Activated CD8-positive, alpha-beta T cell treated with anti-CD3 and anti-CD28 coated beads for 36 hours (primary cell): Measurements from ENCODE around the gene TM9SF3. TPM values are rescaled to one million over a fixed set of nuclear protein-coding genes. Genes with fewer than 3 reads are reported as not detected.

Experiments used
- ATAC-seq: fragments of 200-7000 bp; cut with Tn5 transposase; one replicate; pipeline ENCODE4 v1.10.0; 2021; ENCODE audit warnings: mild to moderate bottlenecking, moderate library complexity
- CTCF ChIA-PET: fragments of 350-600 bp; sonication (Branson Sonifier 250); formaldehyde crosslinking; loops from one replicate; lab custom pipeline; 2021; ENCODE audit warnings: antibody characterized with exemption; lab: Charles Lee
- POLR2A ChIA-PET: fragments of 350-600 bp; sonication (Branson Sonifier 250); formaldehyde crosslinking; loops from one replicate; lab custom pipeline; 2021; ENCODE audit warnings: antibody characterized with exemption; lab: Charles Lee
- DNase-seq: peaks from one replicate; pipeline ENCODE4 v3.0.0-alpha.2; 2020
- H3K27ac Mint-ChIP-seq: one replicate; pipeline ENCODE4 v1.8.0; 2021; ENCODE audit warnings: mild to moderate bottlenecking, mixed read lengths
- H3K27me3 Mint-ChIP-seq: one replicate; pipeline ENCODE4 v1.8.0; 2021; ENCODE audit warnings: mixed read lengths
- H3K36me3 Mint-ChIP-seq: one replicate; pipeline ENCODE4 v1.8.0; 2021; ENCODE audit warnings: low read depth, mixed read lengths
- H3K4me1 Mint-ChIP-seq: one replicate; pipeline ENCODE4 v1.8.0; 2021; ENCODE audit warnings: low read depth, mixed read lengths
- H3K4me3 Mint-ChIP-seq: one replicate; pipeline ENCODE4 v1.8.0; 2021; ENCODE audit warnings: mild to moderate bottlenecking, moderate library complexity, mixed read lengths
- H3K9me3 Mint-ChIP-seq: one replicate; pipeline ENCODE4 v1.8.0; 2021; ENCODE audit warnings: mixed read lengths
- CTCF ChIP-seq: fragments of 200-600 bp; IDR thresholded peaks from one replicate; pipeline ENCODE4 v1.8.0; 2022; ENCODE audit warnings: antibody characterized with exemption, mild to moderate bottlenecking
- intact Hi-C: fragments of 100-400 bp; cut with micrococcal nuclease; formaldehyde crosslinking; loops from one replicate; pipeline ENCODE4 v1.10.0; 2022
- total RNA-seq, 2 experiments: library from RNA; stranded (reverse); gene quantifications; one replicate each; pipeline ENCODE4 v1.2.3, GENCODE V29; 2021

Gene TM9SF3
- total RNA-seq, 2 experiments from 2014 or later, result 66.4 to 71.1 TPM

- Mint-ChIP-seq H3K4me1 (peaks cover 9% of the 10 kb centered on the region), H3K36me3 (peaks cover 36% of the 10 kb centered on the region), H3K27ac (no peak overlapping the region), H3K4me3 (no peak overlapping the region), H3K27me3 (no peaks in the 10 kb centered on the region), H3K9me3 (no peaks in the 10 kb centered on the region)
- ATAC-seq (no peak), DNase-seq (no peak)
- intact Hi-C loops, result no loop called here
- CTCF ChIA-PET, result interaction anchor here (1.3 kb wide), 1 partner anchor 9 kb away, joined by 4 read pairs; no protein-coding TSS in a partner anchor
- POLR2A ChIA-PET, result interaction anchor here (0.6 kb wide), 1 partner anchor 1735 kb away, joined by 3 read pairs; no protein-coding TSS in a partner anchor
- no peak for TF ChIP-seq CTCF
Measured at GRCh38 chr10:96536129-96536528, 50.7 kb downstream of the TM9SF3 start.

- Mint-ChIP-seq H3K36me3 (peaks cover 26% of the 10 kb centered on the region), H3K9me3 (no peaks in the 10 kb centered on the region), H3K27me3 (no peaks in the 10 kb centered on the region), H3K4me1 (peaks cover 10% of the 10 kb centered on the region), H3K27ac (no peak overlapping the region), H3K4me3 (no peak overlapping the region)
- CTCF ChIA-PET, result interaction anchor here (3.2 kb wide), 1 partner anchor 19 kb away, joined by 12 read pairs; the partner anchor contains the start of gene TLL2
- DNase-seq (no peak), ATAC-seq (no peak)
- intact Hi-C loops, result no loop called here
- TF ChIP-seq CTCF, result no peak
- POLR2A ChIA-PET, result interaction anchor here (0.8 kb wide), 1 partner anchor 69 kb away, joined by 3 read pairs; no protein-coding TSS in a partner anchor
Measured at GRCh38 chr10:96532523-96532922, 54.3 kb downstream of the TM9SF3 start.

- no peaks in the 10 kb centered on the region for H3K9me3 Mint-ChIP-seq
- ChIA-PET POLR2A (no interaction called here), CTCF (no interaction called here)
- peaks cover 4% of the 10 kb centered on the region for H3K4me1 Mint-ChIP-seq
- DNase-seq, result no peak
- intact Hi-C loops, result no loop called here
- no peak overlapping the region for H3K4me3 Mint-ChIP-seq
- ATAC-seq, result no peak
- H3K27ac Mint-ChIP-seq, result no peak overlapping the region
- TF ChIP-seq CTCF, result no peak
- no peaks in the 10 kb centered on the region for H3K27me3 Mint-ChIP-seq
- H3K36me3 Mint-ChIP-seq, result peaks cover 40% of the 10 kb centered on the region
Measured at GRCh38 chr10:96529634-96530279, 57.1 kb downstream of the TM9SF3 start.

- no peak overlapping the region for H3K27ac Mint-ChIP-seq
- ATAC-seq (no peak), DNase-seq (no peak)
- no peak overlapping the region for H3K4me3 Mint-ChIP-seq
- H3K27me3 Mint-ChIP-seq, result no peaks in the 10 kb centered on the region
- no peaks in the 10 kb centered on the region for H3K9me3 Mint-ChIP-seq
- intact Hi-C loops, result no loop called here
- POLR2A ChIA-PET, result no interaction called here
- H3K36me3 Mint-ChIP-seq, result peaks cover 46% of the 10 kb centered on the region
- no peak for TF ChIP-seq CTCF
- no peaks in the 10 kb centered on the region for H3K4me1 Mint-ChIP-seq
- CTCF ChIA-PET, result no interaction called here
Measured at GRCh38 chr10:96524741-96525140, 62.1 kb downstream of the TM9SF3 start.

GRCh38 chr10:96517284-96517683, 69.5 kb downstream of the TM9SF3 start:
- POLR2A ChIA-PET, result no interaction called here
- no peak overlapping the region for H3K4me3 Mint-ChIP-seq
- ATAC-seq (no peak), DNase-seq (no peak)
- CTCF ChIA-PET, result interaction anchor here (5.7 kb wide), 1 partner anchor 121 kb away, joined by 30 read pairs; no protein-coding TSS in a partner anchor
- H3K4me1 Mint-ChIP-seq, result peaks cover 12% of the 10 kb centered on the region
- intact Hi-C loops, result no loop called here
- TF ChIP-seq CTCF, result no peak
- peaks cover 17% of the 10 kb centered on the region for H3K36me3 Mint-ChIP-seq
- H3K9me3 Mint-ChIP-seq, result no peaks in the 10 kb centered on the region
- H3K27ac Mint-ChIP-seq, result no peak overlapping the region
- peaks cover 29% of the 10 kb centered on the region for H3K27me3 Mint-ChIP-seq
